ENCODE results near the gene PCDHB12.

DNA sequence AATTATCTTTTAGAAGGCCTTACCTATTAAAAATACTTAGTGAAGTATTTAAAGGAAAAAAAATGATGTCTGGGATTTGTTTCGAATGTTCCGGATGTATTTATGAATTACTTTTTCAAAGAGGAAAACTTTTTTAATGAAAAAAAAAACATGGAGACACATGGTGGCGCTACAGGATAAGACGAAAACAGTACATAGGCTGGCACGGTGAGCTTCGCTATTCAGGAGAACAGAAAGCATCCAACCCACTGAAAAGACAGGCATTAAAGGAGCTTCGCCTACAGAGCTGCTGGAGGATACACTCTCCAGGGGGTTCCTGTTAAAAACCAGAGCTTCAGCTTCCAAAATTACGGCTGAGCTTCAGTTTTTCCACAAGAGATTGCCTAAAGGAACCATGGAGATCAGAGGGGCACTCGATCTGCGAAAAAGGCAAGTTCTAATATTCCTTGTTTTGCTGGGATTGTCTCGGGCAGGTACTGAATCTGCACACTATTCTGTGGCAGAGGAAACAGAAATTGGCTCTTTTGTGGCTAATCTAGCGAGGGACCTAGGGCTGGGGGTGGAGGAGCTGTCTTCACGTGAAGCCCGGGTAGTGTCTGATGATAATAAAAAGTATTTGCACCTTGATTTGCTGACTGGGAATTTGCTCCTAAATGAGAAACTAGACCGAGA lies 14.7 kb downstream of the PCDHB12 start, which contains the start of gene PCDHB14:
- TF ChIP-seq, protein P1, sequence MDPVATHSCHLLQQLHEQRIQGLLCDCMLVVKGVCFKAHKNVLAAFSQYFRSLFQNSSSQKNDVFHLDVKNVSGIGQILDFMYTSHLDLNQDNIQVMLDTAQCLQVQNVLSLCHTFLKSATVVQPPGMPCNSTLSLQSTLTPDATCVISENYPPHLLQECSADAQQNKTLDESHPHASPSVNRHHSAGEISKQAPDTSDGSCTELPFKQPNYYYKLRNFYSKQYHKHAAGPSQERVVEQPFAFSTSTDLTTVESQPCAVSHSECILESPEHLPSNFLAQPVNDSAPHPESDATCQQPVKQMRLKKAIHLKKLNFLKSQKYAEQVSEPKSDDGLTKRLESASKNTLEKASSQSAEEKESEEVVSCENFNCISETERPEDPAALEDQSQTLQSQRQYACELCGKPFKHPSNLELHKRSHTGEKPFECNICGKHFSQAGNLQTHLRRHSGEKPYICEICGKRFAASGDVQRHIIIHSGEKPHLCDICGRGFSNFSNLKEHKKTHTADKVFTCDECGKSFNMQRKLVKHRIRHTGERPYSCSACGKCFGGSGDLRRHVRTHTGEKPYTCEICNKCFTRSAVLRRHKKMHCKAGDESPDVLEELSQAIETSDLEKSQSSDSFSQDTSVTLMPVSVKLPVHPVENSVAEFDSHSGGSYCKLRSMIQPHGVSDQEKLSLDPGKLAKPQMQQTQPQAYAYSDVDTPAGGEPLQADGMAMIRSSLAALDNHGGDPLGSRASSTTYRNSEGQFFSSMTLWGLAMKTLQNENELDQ (CRISPR knock-in tag; IDR thresholded peaks at IDR 0.05; ENCODE audit: borderline replicate concordance), result no peak
- TF ChIP-seq, protein P2, sequence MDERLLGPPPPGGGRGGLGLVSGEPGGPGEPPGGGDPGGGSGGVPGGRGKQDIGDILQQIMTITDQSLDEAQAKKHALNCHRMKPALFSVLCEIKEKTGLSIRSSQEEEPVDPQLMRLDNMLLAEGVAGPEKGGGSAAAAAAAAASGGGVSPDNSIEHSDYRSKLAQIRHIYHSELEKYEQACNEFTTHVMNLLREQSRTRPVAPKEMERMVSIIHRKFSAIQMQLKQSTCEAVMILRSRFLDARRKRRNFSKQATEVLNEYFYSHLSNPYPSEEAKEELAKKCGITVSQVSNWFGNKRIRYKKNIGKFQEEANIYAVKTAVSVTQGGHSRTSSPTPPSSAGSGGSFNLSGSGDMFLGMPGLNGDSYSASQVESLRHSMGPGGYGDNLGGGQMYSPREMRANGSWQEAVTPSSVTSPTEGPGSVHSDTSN (CRISPR knock-in tag; IDR thresholded peaks at IDR 0.05), result no peak
- TF ChIP-seq, protein P3, sequence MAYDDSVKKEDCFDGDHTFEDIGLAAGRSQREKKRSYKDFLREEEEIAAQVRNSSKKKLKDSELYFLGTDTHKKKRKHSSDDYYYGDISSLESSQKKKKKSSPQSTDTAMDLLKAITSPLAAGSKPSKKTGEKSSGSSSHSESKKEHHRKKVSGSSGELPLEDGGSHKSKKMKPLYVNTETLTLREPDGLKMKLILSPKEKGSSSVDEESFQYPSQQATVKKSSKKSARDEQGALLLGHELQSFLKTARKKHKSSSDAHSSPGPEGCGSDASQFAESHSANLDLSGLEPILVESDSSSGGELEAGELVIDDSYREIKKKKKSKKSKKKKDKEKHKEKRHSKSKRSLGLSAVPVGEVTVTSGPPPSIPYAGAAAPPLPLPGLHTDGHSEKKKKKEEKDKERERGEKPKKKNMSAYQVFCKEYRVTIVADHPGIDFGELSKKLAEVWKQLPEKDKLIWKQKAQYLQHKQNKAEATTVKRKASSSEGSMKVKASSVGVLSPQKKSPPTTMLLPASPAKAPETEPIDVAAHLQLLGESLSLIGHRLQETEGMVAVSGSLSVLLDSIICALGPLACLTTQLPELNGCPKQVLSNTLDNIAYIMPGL (CRISPR knock-in tag; IDR thresholded peaks at IDR 0.05; ENCODE audit: borderline replicate concordance in 1 of 2, low read depth in 1 of 2), result 0 out of 4 replicates have a peak, but pooled peaks of 1 of the 2 experiments have one; percentile 24
- TF ChIP-seq, protein P4, sequence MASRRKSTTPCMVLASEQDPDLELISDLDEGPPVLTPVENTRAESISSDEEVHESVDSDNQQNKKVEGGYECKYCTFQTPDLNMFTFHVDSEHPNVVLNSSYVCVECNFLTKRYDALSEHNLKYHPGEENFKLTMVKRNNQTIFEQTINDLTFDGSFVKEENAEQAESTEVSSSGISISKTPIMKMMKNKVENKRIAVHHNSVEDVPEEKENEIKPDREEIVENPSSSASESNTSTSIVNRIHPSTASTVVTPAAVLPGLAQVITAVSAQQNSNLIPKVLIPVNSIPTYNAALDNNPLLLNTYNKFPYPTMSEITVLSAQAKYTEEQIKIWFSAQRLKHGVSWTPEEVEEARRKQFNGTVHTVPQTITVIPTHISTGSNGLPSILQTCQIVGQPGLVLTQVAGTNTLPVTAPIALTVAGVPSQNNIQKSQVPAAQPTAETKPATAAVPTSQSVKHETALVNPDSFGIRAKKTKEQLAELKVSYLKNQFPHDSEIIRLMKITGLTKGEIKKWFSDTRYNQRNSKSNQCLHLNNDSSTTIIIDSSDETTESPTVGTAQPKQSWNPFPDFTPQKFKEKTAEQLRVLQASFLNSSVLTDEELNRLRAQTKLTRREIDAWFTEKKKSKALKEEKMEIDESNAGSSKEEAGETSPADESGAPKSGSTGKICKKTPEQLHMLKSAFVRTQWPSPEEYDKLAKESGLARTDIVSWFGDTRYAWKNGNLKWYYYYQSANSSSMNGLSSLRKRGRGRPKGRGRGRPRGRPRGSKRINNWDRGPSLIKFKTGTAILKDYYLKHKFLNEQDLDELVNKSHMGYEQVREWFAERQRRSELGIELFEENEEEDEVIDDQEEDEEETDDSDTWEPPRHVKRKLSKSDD (CRISPR knock-in tag; IDR thresholded peaks at IDR 0.05; ENCODE audit: low read depth), result no peak
- TF ChIP-seq ZNF674 (CRISPR knock-in tag; IDR thresholded peaks at IDR 0.05; ENCODE audit: low read depth), result no peak
- TF ChIP-seq, protein P5, sequence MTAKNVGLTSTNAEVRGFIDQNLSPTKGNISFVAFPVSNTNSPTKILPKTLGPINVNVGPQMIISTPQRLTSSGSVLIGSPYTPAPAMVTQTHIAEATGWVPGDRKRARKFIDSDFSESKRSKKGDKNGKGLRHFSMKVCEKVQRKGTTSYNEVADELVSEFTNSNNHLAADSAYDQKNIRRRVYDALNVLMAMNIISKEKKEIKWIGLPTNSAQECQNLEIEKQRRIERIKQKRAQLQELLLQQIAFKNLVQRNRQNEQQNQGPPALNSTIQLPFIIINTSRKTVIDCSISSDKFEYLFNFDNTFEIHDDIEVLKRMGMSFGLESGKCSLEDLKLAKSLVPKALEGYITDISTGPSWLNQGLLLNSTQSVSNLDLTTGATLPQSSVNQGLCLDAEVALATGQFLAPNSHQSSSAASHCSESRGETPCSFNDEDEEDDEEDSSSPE (CRISPR knock-in tag; IDR thresholded peaks at IDR 0.05), result no peak
- no peak for TF ChIP-seq ZNF672 (CRISPR knock-in tag; IDR thresholded peaks at IDR 0.05)
- TF ChIP-seq, protein P6, sequence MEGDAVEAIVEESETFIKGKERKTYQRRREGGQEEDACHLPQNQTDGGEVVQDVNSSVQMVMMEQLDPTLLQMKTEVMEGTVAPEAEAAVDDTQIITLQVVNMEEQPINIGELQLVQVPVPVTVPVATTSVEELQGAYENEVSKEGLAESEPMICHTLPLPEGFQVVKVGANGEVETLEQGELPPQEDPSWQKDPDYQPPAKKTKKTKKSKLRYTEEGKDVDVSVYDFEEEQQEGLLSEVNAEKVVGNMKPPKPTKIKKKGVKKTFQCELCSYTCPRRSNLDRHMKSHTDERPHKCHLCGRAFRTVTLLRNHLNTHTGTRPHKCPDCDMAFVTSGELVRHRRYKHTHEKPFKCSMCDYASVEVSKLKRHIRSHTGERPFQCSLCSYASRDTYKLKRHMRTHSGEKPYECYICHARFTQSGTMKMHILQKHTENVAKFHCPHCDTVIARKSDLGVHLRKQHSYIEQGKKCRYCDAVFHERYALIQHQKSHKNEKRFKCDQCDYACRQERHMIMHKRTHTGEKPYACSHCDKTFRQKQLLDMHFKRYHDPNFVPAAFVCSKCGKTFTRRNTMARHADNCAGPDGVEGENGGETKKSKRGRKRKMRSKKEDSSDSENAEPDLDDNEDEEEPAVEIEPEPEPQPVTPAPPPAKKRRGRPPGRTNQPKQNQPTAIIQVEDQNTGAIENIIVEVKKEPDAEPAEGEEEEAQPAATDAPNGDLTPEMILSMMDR (CRISPR knock-in tag; IDR thresholded peaks at IDR 0.05), result peak; percentile 65
- TF ChIP-seq NFATC3 (CRISPR knock-in tag; IDR thresholded peaks at IDR 0.05), result no peak
